ENCODE measurements around the gene PLEKHM2.

DNA sequence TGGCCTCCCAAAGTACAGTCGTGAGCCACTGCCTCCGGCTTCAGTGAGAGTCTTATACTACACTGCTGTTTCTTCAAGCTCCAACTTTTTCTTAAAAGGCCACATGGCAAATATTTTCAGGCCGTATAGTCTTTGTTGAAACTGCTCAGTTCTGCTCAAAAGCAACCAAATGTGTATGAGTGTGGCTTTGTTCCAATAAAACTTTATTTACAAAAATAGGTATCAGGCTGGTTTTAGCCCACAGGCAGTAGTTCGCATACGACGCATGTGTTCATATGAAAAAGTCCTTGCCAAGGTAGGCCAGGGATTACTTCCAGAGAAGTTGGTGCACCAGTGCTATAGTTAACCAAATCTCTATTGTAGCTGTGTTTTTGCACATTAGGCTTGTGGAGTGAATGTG lies 6.2 kb downstream of the PLEKHM2 start:
- TF ChIP-seq, protein P1, sequence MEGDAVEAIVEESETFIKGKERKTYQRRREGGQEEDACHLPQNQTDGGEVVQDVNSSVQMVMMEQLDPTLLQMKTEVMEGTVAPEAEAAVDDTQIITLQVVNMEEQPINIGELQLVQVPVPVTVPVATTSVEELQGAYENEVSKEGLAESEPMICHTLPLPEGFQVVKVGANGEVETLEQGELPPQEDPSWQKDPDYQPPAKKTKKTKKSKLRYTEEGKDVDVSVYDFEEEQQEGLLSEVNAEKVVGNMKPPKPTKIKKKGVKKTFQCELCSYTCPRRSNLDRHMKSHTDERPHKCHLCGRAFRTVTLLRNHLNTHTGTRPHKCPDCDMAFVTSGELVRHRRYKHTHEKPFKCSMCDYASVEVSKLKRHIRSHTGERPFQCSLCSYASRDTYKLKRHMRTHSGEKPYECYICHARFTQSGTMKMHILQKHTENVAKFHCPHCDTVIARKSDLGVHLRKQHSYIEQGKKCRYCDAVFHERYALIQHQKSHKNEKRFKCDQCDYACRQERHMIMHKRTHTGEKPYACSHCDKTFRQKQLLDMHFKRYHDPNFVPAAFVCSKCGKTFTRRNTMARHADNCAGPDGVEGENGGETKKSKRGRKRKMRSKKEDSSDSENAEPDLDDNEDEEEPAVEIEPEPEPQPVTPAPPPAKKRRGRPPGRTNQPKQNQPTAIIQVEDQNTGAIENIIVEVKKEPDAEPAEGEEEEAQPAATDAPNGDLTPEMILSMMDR (IDR thresholded peaks at IDR 0.05; ENCODE audit: poor library complexity), result no peak
- TF ChIP-seq EZH2 (IDR thresholded peaks at IDR 0.05; ENCODE audit: borderline replicate concordance) (no peak), EZH2phosphoT487 (IDR thresholded peaks at IDR 0.05; ENCODE audit: low read depth, severe bottlenecking, unreplicated experiment) (no peak)

Data from hepatocyte (in vitro differentiated cells).